Stimulated activated CD4-positive, alpha-beta T cell treated with anti-CD3 and anti-CD28 coated beads, TNF-alpha, amount 100 ng/mL, for 1 hour (primary cell): ENCODE data around the gene TUBB4A.

ENCODE experiments used
- DNase-seq, 3 donors: peaks; one replicate each; pipeline ENCODE4 v3.0.0-alpha.2; 2020; ENCODE audit warnings: low read depth in 3 of 3, low spot score in 1 of 3

Gene TUBB4A

GRCh38 chr19:6446452-6446851, 55.7 kb downstream of the TUBB4A start:
- no peak for DNase-seq
